ENCODE measurements around the gene KIFC1.

KIFC1 gene

GRCh38 chr6:33445119-33445603 is 53.5 kb downstream of the KIFC1 start:
- DNase-seq: no peak

GRCh38 chr6:33446356-33446755 is 54.7 kb downstream of the KIFC1 start:
- no peak for DNase-seq

GRCh38 chr6:33450434-33450833 is 58.8 kb downstream of the KIFC1 start:
- no peak for DNase-seq

GRCh38 chr6:33451606-33452005 is 60.0 kb downstream of the KIFC1 start:
- DNase-seq: no peak

GRCh38 chr6:33452496-33452895 is 60.9 kb downstream of the KIFC1 start:
- DNase-seq: no peak

GRCh38 chr6:33453393-33454008 is 61.9 kb downstream of the KIFC1 start:
- no peak for DNase-seq

- peak; percentile 97 for DNase-seq
Observed at GRCh38 chr6:33454009-33454946, 62.7 kb downstream of the KIFC1 start, which contains the start of gene ZBTB9. ZBTB9 (plus strand) TSS chr6:33454576; CDS start chr6:33455101, 525 bp downstream.

- DNase-seq: no peak
Observed at GRCh38 chr6:33455051-33455450, 63.4 kb downstream of the KIFC1 start.

GRCh38 chr6:33456156-33456555 is 64.5 kb downstream of the KIFC1 start:
- no peak for DNase-seq

GRCh38 chr6:33458676-33459075 is 67.1 kb downstream of the KIFC1 start:
- DNase-seq: no peak

- DNase-seq: no peak
Observed at GRCh38 chr6:33459226-33459625, 67.6 kb downstream of the KIFC1 start.

All from activated CD4-positive, alpha-beta T cell treated with anti-CD3 and anti-CD28 coated beads, Interleukin-2, Interleukin-6, amounts not matched to agents 100 ng/mL and 50 ng/mL, durations not matched to agents 16 hours and 8 hours (primary cell).